RWPE2 (cell line): Measurements from ENCODE around the gene LOXL4.
A peak's percentile ranks its signal among the peaks of the same experiment; 100 is the strongest.

Source experiments
- ATAC-seq: fragments of 200-7000 bp; cut with Tn5 transposase; 3 replicates; pipeline ENCODE4 v1.9.1; 2021; ENCODE audit warnings: low read depth
- DNase-seq: peaks from one replicate; pipeline ENCODE4 v3.0.0-alpha.2; 2020; ENCODE audit warnings: low spot score
- H3K27ac ChIP-seq: fragments of 450-650 bp; 2 replicates; pipeline ENCODE4 v1.5.1; 2017; ENCODE audit warnings: mild to moderate bottlenecking; ENCODE audit not compliant: poor library complexity, severe bottlenecking
- H3K27me3 ChIP-seq: fragments of 250-450 bp; sonication (Bioruptor Pico); 2 replicates; pipeline ENCODE4 v1.5.1; 2021; ENCODE audit warnings: mild to moderate bottlenecking, moderate library complexity; ENCODE audit not compliant: insufficient read depth, poor library complexity, severe bottlenecking
- H3K36me3 ChIP-seq: fragments of 250-450 bp; sonication (Bioruptor Pico); 2 replicates; pipeline ENCODE4 v1.5.1; 2020; ENCODE audit warnings: low read depth, mild to moderate bottlenecking, moderate library complexity
- H3K4me1 ChIP-seq: fragments of 250-450 bp; sonication (Bioruptor Pico); 2 replicates; pipeline ENCODE4 v1.5.1; 2021; ENCODE audit warnings: mild to moderate bottlenecking, moderate library complexity; ENCODE audit not compliant: insufficient read depth, poor library complexity, severe bottlenecking
- H3K4me3 ChIP-seq: fragments of 250-450 bp; sonication (Bioruptor Pico); 2 replicates; pipeline ENCODE4 v1.5.1; 2021; ENCODE audit warnings: mild to moderate bottlenecking, moderate library complexity; ENCODE audit not compliant: severe bottlenecking
- H3K9me3 ChIP-seq: fragments of 250-450 bp; sonication (Bioruptor Pico); 2 replicates; pipeline ENCODE4 v1.5.1; 2021; ENCODE audit warnings: mild to moderate bottlenecking, moderate library complexity; ENCODE audit not compliant: severe bottlenecking
- TF ChIP-seq, protein P1 (sequence below): fragments of 450-650 bp; IDR thresholded peaks from one replicate; pipeline ENCODE4 v1.5.1; 2017; ENCODE audit warnings: mild to moderate bottlenecking, moderate library complexity; ENCODE audit not compliant: poor library complexity, severe bottlenecking

LOXL4 gene

DNA sequence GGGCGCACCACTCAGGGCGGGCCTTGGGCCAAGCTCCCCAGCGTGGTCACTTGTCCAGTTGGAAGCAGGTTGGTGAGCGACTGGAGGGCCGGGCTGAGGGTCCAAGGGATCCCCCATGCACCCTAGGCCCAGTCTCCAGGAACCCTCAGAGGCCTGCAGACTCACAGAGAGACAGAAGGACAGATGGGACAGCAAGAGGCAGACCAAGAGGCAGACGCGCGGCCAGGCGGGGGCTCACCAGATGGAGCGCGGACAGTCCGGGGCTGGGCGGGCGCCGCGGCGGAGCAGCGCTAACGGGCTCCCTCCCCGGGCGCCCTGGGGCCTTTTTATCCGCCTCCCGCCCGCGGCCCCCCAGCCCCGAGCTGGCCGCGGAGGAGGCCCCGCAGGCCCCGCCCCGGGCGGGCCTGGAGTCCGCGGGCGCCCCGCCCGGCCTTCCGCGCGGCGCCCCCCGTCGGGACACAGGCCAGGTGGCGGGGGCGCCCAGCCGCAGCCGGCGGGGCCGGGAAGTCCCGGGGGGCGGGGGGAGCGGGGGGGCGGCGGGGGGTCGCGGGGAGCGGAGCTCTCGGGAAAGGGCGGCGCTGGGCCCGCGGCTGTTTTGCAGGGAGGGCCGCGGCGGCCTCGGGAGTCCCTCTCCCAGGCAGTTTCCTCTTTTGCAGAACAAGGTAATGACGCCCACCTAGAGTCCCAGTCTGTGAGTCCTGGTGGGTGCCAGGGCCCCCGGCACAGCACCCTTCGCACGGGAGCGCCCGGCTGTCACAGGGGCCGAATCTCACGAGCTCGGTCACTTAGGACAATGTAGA lies at the start of gene LOXL4:
TSS of gene LOXL4 (minus strand) at position 301 of the 800 bp plus-strand sequence. CDS start 5,175 bp downstream, outside the sequence.
- no peak within 1 kb of the TSS for H3K27ac ChIP-seq
- no peak within 1 kb of the TSS for H3K4me3 ChIP-seq
- DNase-seq (no peak), ATAC-seq (no peak)
- no peaks in the 10 kb centered on the region for H3K36me3 ChIP-seq
- H3K9me3 ChIP-seq: no peaks in the 10 kb centered on the region
- H3K4me1 ChIP-seq: peaks cover 4% of the 10 kb centered on the region
- no peaks in the 10 kb centered on the region for H3K27me3 ChIP-seq
- TF ChIP-seq, protein P1, sequence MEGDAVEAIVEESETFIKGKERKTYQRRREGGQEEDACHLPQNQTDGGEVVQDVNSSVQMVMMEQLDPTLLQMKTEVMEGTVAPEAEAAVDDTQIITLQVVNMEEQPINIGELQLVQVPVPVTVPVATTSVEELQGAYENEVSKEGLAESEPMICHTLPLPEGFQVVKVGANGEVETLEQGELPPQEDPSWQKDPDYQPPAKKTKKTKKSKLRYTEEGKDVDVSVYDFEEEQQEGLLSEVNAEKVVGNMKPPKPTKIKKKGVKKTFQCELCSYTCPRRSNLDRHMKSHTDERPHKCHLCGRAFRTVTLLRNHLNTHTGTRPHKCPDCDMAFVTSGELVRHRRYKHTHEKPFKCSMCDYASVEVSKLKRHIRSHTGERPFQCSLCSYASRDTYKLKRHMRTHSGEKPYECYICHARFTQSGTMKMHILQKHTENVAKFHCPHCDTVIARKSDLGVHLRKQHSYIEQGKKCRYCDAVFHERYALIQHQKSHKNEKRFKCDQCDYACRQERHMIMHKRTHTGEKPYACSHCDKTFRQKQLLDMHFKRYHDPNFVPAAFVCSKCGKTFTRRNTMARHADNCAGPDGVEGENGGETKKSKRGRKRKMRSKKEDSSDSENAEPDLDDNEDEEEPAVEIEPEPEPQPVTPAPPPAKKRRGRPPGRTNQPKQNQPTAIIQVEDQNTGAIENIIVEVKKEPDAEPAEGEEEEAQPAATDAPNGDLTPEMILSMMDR: no peak

DNA sequence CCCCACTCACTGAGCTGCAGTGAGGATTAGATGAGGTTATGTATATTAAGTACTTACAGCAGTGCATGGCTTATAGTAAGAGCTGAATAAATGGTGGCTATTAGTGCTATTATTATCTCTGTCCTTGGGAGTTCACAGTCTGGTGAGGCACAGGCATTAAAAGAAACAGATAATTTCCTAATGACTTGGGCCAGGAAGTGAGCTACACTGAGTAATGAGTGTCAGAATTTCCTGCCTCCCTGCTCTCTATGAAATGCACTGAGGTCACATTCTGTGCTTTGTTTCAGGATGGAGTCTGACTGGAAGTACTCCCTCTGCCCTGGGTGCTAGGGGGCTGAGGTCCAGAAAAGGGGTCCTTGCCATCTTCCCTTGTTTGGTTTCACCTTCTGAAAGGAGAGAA lies 48.7 kb upstream of the LOXL4 start:
- Histone ChIP-seq H3K36me3 (no peaks in the 10 kb centered on the region), H3K4me3 (no peak overlapping the region), H3K27ac (peak overlapping the region; percentile 15), H3K27me3 (no peaks in the 10 kb centered on the region), H3K9me3 (no peaks in the 10 kb centered on the region), H3K4me1 (peaks cover 7% of the 10 kb centered on the region)
- ATAC-seq: peak; percentile 85
- DNase-seq: no peak
- TF ChIP-seq, protein P1: no peak

- peak overlapping the region; percentile 15 for H3K27ac ChIP-seq
Measured at GRCh38 chr10:98316170-98316569, 48.2 kb upstream of the LOXL4 start.

GRCh38 chr10:98314532-98315284 lies 46.7 kb upstream of the LOXL4 start:
- no peak overlapping the region for H3K27ac ChIP-seq

More at GRCh38 chr10:98316170-98316569, 48.2 kb upstream of the LOXL4 start:
- Histone ChIP-seq H3K4me3 (no peak overlapping the region), H3K27me3 (no peaks in the 10 kb centered on the region), H3K4me1 (peaks cover 7% of the 10 kb centered on the region), H3K9me3 (no peaks in the 10 kb centered on the region), H3K36me3 (no peaks in the 10 kb centered on the region)
- DNase-seq (no peak), ATAC-seq (no peak)
- TF ChIP-seq, protein P1: no peak

More at GRCh38 chr10:98314532-98315284, 46.7 kb upstream of the LOXL4 start:
- H3K4me1 ChIP-seq: peaks cover 7% of the 10 kb centered on the region
- no peak for ATAC-seq
- no peaks in the 10 kb centered on the region for H3K9me3 ChIP-seq
- H3K36me3 ChIP-seq: no peaks in the 10 kb centered on the region
- H3K4me3 ChIP-seq: no peak overlapping the region
- no peak for DNase-seq
- H3K27me3 ChIP-seq: no peaks in the 10 kb centered on the region
- TF ChIP-seq, protein P1: no peak
